Fibroblast of lung (primary cell): Measurements from ENCODE around the gene GLYR1. TPM values are rescaled to one million over a fixed set of nuclear protein-coding genes. Genes with fewer than 3 reads are reported as not detected.

Experiments
- DNase-seq, 2 donors: peaks; one replicate each; pipeline versions ENCODE4 v3.0.0 to v3.0.0-alpha.2; 2010; ENCODE audit warnings: low read depth in 2 of 2
- H2AFZ ChIP-seq: 2 replicates; pipeline ENCODE4 v1.5.1; 2012; ENCODE audit warnings: low read length, control low read depth, inconsistent platforms
- H3K27ac ChIP-seq: 2 replicates; pipeline ENCODE4 v1.5.1; 2011; ENCODE audit warnings: low read length, control low read depth; ENCODE audit not compliant: insufficient read depth
- H3K27me3 ChIP-seq: 2 replicates; pipeline ENCODE4 v1.5.1; 2011; ENCODE audit warnings: mild to moderate bottlenecking, low read length; ENCODE audit not compliant: control insufficient read depth, insufficient read depth
- H3K36me3 ChIP-seq: 2 replicates; pipeline ENCODE4 v1.5.1; 2011; ENCODE audit warnings: low read length; ENCODE audit not compliant: control insufficient read depth, insufficient read depth
- H3K4me1 ChIP-seq: 2 replicates; pipeline ENCODE4 v1.5.1; 2011; ENCODE audit warnings: low read length; ENCODE audit not compliant: control insufficient read depth, insufficient read depth; ENCODE audit errors: extremely low read depth
- H3K4me2 ChIP-seq: 2 replicates; pipeline ENCODE4 v1.5.1; 2011; ENCODE audit warnings: low read length, control low read depth; ENCODE audit not compliant: insufficient read depth; ENCODE audit errors: extremely low read depth
- H3K4me3 ChIP-seq, 4 experiments: fragments of 200-600 bp in 1 of 4; sonication (generic) in 1 of 4; replicated peaks in 1 of 4; 2 replicates each; pipeline ENCODE4 v1.5.1; 2011 to 2016; ENCODE audit warnings: low read length in 4 of 4, low read depth in 3 of 4, mild to moderate bottlenecking in 3 of 4, control low read depth in 2 of 4, inconsistent platforms in 1 of 4, mixed read lengths in 1 of 4; ENCODE audit not compliant: insufficient read depth in 1 of 4; ENCODE audit errors: control extremely low read depth in 1 of 4
- H3K79me2 ChIP-seq: 2 replicates; pipeline ENCODE4 v1.5.1; 2012; ENCODE audit warnings: mild to moderate bottlenecking, low read length, inconsistent platforms; ENCODE audit not compliant: control insufficient read depth, insufficient read depth
- H3K9ac ChIP-seq: 2 replicates; pipeline ENCODE4 v1.5.1; 2011; ENCODE audit warnings: mild to moderate bottlenecking, low read length, control low read depth; ENCODE audit not compliant: insufficient read depth
- H3K9me3 ChIP-seq: 2 replicates; pipeline ENCODE4 v1.5.1; 2012; ENCODE audit warnings: low read depth, low read length; ENCODE audit not compliant: control insufficient read depth, insufficient read depth
- H4K20me1 ChIP-seq: 2 replicates; pipeline ENCODE4 v1.5.1; 2011; ENCODE audit warnings: low read length; ENCODE audit not compliant: control insufficient read depth, insufficient read depth; ENCODE audit errors: extremely low read depth
- EZH2 ChIP-seq: IDR thresholded peaks from 2 replicates; pipeline ENCODE4 v1.5.1; 2012; ENCODE audit warnings: low read length, control low read depth, mild to moderate bottlenecking; ENCODE audit errors: missing control alignments
- polyA plus RNA-seq, 2 donors: library from polyadenylated mRNA; depleted of rRNA in 1 of 2; stranded (reverse) in 1 of 2; unstranded in 1 of 2; fragments of >200 nt; gene quantifications; 2 replicates each; pipeline ENCODE4 v1.2.1, GENCODE V29; 2011 to 2012; ENCODE audit warnings: missing spikeins in 1 of 2
- total RNA-seq: library from RNA; depleted of rRNA; stranded (reverse); fragments of >200 nt; gene quantifications from 2 replicates; pipeline ENCODE4 v1.2.1, GENCODE V29; 2014
- TF ChIP-seq, protein P1 (sequence below), 2 donors: IDR thresholded peaks in 1 of 2; conservative IDR thresholded peaks in 1 of 2; 1 replicate in 1 of 2; 2 replicates in 1 of 2; pipeline ENCODE4 v1.5.1; 2011 to 2012; ENCODE audit warnings: low read length in 2 of 2, control low read depth in 1 of 2, inconsistent platforms in 1 of 2, low read depth in 1 of 2, mild to moderate bottlenecking in 1 of 2

GLYR1 gene
- total and polyA plus RNA-seq, 2 donors (not counting 1 experiment from before 2014, with no cell fraction given), result 28.6 to 39.6 TPM

DNA sequence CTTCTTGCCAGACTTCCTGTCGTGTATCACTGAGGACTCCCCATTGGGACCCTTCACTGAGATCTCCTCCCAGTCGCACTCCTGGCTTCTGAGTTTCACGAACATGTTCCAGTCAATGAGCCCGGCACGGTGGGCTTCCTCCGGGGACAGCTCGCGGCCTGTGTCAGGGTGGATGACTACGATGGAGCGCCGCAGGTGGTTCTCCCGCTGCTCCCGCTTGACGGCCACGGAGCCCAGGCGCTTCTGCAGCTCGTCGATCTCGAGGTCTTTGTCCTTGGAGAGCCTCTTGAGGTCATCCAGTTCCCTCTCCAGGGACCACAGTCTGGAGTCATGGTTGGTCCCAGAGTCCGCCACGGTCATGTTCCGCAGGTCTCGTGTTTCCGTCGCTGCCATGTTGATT lies 36.4 kb upstream of the GLYR1 start:
- H3K27me3 ChIP-seq, result no peaks in the 10 kb centered on the region
- no peak overlapping the region for H2AFZ ChIP-seq
- peaks cover 4% of the 10 kb centered on the region for H3K4me1 ChIP-seq
- H3K9ac ChIP-seq, result no peak overlapping the region
- DNase-seq, result no peak
- H4K20me1 ChIP-seq, result no peaks in the 10 kb centered on the region
- no peak overlapping the region for H3K27ac ChIP-seq
- H3K9me3 ChIP-seq, result no peaks in the 10 kb centered on the region
- peaks cover 40% of the 10 kb centered on the region for H3K36me3 ChIP-seq
- no peak overlapping the region for H3K4me2 ChIP-seq
- H3K4me3 ChIP-seq, result no peak overlapping the region
- H3K79me2 ChIP-seq, result no peaks in the 10 kb centered on the region
- TF ChIP-seq, protein P1, sequence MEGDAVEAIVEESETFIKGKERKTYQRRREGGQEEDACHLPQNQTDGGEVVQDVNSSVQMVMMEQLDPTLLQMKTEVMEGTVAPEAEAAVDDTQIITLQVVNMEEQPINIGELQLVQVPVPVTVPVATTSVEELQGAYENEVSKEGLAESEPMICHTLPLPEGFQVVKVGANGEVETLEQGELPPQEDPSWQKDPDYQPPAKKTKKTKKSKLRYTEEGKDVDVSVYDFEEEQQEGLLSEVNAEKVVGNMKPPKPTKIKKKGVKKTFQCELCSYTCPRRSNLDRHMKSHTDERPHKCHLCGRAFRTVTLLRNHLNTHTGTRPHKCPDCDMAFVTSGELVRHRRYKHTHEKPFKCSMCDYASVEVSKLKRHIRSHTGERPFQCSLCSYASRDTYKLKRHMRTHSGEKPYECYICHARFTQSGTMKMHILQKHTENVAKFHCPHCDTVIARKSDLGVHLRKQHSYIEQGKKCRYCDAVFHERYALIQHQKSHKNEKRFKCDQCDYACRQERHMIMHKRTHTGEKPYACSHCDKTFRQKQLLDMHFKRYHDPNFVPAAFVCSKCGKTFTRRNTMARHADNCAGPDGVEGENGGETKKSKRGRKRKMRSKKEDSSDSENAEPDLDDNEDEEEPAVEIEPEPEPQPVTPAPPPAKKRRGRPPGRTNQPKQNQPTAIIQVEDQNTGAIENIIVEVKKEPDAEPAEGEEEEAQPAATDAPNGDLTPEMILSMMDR (conservative IDR thresholded peaks at IDR 0.05 in 1 of 2, IDR thresholded peaks at IDR 0.05 in 1 of 2; ENCODE audit: low read depth in 1 of 2, low read length in 2 of 2), result no peak
- TF ChIP-seq EZH2, result no peak

DNA sequence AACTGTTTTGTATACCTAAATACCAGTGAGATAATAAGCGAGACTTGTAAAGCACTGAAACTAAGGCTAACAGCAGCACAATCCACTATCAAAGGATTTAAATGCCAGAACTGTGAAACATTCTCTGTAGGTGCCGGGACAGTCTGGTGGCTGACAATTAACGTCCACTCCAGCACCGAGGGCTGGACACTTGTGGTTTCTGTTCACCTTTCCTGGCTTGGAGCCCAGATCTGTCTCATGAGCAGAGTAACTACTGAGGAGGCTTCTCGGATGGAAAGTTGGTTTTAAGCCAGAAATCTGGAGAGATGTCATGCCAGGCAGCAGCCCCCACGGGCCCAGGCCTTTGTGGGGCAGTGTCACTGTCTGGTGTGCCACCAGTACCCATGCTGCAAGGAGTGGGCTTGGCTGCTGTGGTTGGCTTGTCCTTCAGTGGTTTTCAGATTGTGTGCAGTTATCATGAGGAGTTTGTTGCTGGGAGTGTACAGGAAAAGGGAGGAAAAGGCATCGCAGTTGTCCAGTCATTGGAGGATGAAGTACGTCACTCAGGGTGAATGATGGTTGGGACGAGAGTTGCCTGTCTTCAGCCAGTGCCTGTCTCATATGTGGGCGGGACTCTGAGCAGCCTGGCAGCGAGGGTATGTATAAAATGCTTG lies 35.7 kb upstream of the GLYR1 start:
- Histone ChIP-seq H3K9ac (no peak overlapping the region), H3K4me2 (no peak overlapping the region), H3K4me1 (peaks cover 4% of the 10 kb centered on the region), H3K36me3 (peaks cover 45% of the 10 kb centered on the region), H3K79me2 (no peaks in the 10 kb centered on the region), H2AFZ (no peak overlapping the region), H3K27ac (no peak overlapping the region), H3K27me3 (no peaks in the 10 kb centered on the region), H3K9me3 (no peaks in the 10 kb centered on the region), H3K4me3 (no peak overlapping the region), H4K20me1 (no peaks in the 10 kb centered on the region)
- no peak for TF ChIP-seq EZH2
- TF ChIP-seq, protein P1 (conservative IDR thresholded peaks at IDR 0.05 in 1 of 2, IDR thresholded peaks at IDR 0.05 in 1 of 2; ENCODE audit: low read depth in 1 of 2, low read length in 2 of 2), result no peak
- DNase-seq, result peak; percentile 26 to 89

DNA sequence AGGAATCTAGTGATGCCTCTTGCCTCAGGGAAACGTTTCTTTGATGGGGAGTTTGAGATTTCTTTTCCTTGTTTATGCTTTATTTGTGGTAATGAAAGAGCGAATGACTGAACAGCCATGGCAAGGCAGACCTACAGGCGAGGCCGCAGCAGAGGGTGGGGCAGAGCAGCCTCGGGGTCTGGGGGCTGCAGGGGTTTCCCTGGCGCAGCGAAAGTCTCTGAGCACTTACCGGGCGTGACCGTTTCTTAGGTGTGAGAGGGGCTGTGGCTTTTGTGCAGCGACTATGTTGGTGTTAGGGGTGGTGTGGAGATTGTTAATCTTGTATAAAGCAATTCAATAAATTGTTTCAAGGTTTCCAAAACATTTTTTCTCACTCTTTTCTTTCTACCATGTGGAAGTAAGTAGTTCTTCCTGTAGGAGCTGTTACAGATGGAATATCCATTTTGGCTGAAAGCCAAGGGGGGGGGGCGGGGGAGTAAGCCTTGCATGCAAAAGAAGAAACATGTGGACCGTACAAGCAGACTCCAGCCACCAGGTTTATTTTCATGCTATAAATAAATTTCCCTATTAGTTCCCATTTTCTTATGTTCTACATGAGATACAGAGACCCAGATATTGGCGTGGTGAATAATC lies 35.0 kb upstream of the GLYR1 start:
- peak in 1 of 2 donors; percentile 56 for DNase-seq
- no peak overlapping the region for H3K4me2 ChIP-seq
- H3K4me3 ChIP-seq, result no peak overlapping the region
- peaks cover 4% of the 10 kb centered on the region for H3K4me1 ChIP-seq
- no peaks in the 10 kb centered on the region for H3K27me3 ChIP-seq
- H3K79me2 ChIP-seq, result no peaks in the 10 kb centered on the region
- no peaks in the 10 kb centered on the region for H3K9me3 ChIP-seq
- no peak overlapping the region for H3K27ac ChIP-seq
- no peak for TF ChIP-seq EZH2
- TF ChIP-seq, protein P1 (conservative IDR thresholded peaks at IDR 0.05 in 1 of 2, IDR thresholded peaks at IDR 0.05 in 1 of 2; ENCODE audit: low read depth in 1 of 2, low read length in 2 of 2), result no peak
- H3K9ac ChIP-seq, result no peak overlapping the region
- peaks cover 48% of the 10 kb centered on the region for H3K36me3 ChIP-seq
- H2AFZ ChIP-seq, result no peak overlapping the region
- H4K20me1 ChIP-seq, result no peaks in the 10 kb centered on the region
